MCF 10A (cell line): ENCODE results near the gene HERC2. TPM values are rescaled to one million over a fixed set of nuclear protein-coding genes. Genes with fewer than 3 reads are reported as not detected.
"Not testable (repeated sequence)": the region's sequence is repeated elsewhere in the genome, so short reads cannot be mapped to it uniquely, and the experiment has no call there.

Experiments
- BruUV-seq: library from RNA; stranded (reverse); fragments of 400-500 nt; replicated peaks from 2 replicates; lab custom pipeline; 2021; lab: Mats Ljungman, UMichigan
- CTCF ChIA-PET: fragments of 300-600 bp; sonication (Branson Sonifier 250); formaldehyde crosslinking; extraction: SDS; loops from one replicate; lab custom pipeline; 2021; ENCODE audit warnings: antibody characterized with exemption, inconsistent platforms; lab: Yijun Ruan, JAX
- POLR2A ChIA-PET: fragments of 300-600, 350-650 bp; sonication (Branson Sonifier 250); formaldehyde crosslinking; extraction: SDS; loops from one replicate; lab custom pipeline; 2020; ENCODE audit warnings: antibody characterized with exemption, inconsistent platforms; lab: Yijun Ruan, JAX
- DNase-seq: peaks from one replicate; pipeline ENCODE4 v3.0.0-alpha.2; 2018; ENCODE audit not compliant: unreplicated experiment
- H3K27ac Mint-ChIP-seq: one replicate; pipeline ENCODE4 v1.8.0; 2022; ENCODE audit warnings: mild to moderate bottlenecking, low read depth, mixed read lengths; ENCODE audit not compliant: unreplicated experiment
- H3K27me3 Mint-ChIP-seq: one replicate; pipeline ENCODE4 v1.8.0; 2022; ENCODE audit warnings: mixed read lengths; ENCODE audit not compliant: insufficient read depth, unreplicated experiment
- H3K36me3 Mint-ChIP-seq: one replicate; pipeline ENCODE4 v1.8.0; 2022; ENCODE audit warnings: mild to moderate bottlenecking, moderate library complexity, mixed read lengths; ENCODE audit not compliant: insufficient read depth, unreplicated experiment
- H3K4me1 Mint-ChIP-seq: one replicate; pipeline ENCODE4 v1.8.0; 2022; ENCODE audit warnings: mixed read lengths; ENCODE audit not compliant: insufficient read depth, unreplicated experiment
- H3K4me3 Mint-ChIP-seq: one replicate; pipeline ENCODE4 v1.8.0; 2022; ENCODE audit warnings: mild to moderate bottlenecking, moderate library complexity, mixed read lengths; ENCODE audit not compliant: unreplicated experiment
- H3K9me3 Mint-ChIP-seq: one replicate; pipeline ENCODE4 v1.8.0; 2022; ENCODE audit warnings: mixed read lengths; ENCODE audit not compliant: unreplicated experiment
- intact Hi-C: fragments of 100-400 bp; cut with micrococcal nuclease; formaldehyde crosslinking; loops from 2 replicates; pipeline ENCODE4 v1.14.1; 2022
- total RNA-seq: library from RNA; stranded (reverse); gene quantifications from 2 replicates; pipeline ENCODE4 v1.2.3, GENCODE V29; 2022
- TF ChIP-seq, protein P1 (sequence below): fragments of 200-600 bp; IDR thresholded peaks from one replicate; pipeline ENCODE4 v1.8.0; 2022; ENCODE audit warnings: antibody characterized with exemption, mild to moderate bottlenecking; ENCODE audit not compliant: unreplicated experiment

HERC2 gene
- total RNA-seq, 1 experiment from 2014 or later, result 65.2 TPM

DNA sequence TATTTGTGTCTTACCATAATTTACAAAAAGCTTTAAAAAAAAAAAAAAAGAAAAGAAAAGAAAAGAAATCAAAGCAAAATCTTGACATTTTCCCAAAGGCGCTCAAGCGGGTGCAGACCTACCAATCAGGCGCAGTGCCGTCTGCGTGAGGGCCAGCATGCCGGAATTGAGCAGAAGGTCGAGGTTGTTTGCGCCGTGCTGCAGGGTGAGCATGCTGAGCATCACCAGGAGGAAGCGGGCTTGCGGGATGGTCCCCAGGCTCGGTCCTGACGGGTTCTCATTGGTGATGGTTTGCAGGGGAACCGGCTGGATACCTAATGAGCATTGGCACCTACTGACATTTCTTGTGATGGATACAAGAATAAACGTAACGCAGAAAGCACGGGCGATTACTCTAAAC lies 93.9 kb downstream of the HERC2 start:
- no peaks in the 10 kb centered on the region for H3K27me3 Mint-ChIP-seq
- no peaks in the 10 kb centered on the region for H3K4me1 Mint-ChIP-seq
- CTCF ChIA-PET, result interaction anchor here (0.6 kb wide), 2 partner anchors 43 to 70 kb away, joined by 3 to 5 read pairs; no protein-coding TSS in a partner anchor
- H3K4me3 Mint-ChIP-seq, result no peak overlapping the region
- DNase-seq, result no peak
- peaks cover 49% of the 10 kb centered on the region for H3K36me3 Mint-ChIP-seq
- no peaks in the 10 kb centered on the region for H3K9me3 Mint-ChIP-seq
- POLR2A ChIA-PET, result no interaction called here
- no peak overlapping the region for H3K27ac Mint-ChIP-seq
- TF ChIP-seq, protein P1, sequence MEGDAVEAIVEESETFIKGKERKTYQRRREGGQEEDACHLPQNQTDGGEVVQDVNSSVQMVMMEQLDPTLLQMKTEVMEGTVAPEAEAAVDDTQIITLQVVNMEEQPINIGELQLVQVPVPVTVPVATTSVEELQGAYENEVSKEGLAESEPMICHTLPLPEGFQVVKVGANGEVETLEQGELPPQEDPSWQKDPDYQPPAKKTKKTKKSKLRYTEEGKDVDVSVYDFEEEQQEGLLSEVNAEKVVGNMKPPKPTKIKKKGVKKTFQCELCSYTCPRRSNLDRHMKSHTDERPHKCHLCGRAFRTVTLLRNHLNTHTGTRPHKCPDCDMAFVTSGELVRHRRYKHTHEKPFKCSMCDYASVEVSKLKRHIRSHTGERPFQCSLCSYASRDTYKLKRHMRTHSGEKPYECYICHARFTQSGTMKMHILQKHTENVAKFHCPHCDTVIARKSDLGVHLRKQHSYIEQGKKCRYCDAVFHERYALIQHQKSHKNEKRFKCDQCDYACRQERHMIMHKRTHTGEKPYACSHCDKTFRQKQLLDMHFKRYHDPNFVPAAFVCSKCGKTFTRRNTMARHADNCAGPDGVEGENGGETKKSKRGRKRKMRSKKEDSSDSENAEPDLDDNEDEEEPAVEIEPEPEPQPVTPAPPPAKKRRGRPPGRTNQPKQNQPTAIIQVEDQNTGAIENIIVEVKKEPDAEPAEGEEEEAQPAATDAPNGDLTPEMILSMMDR, result no peak
- intact Hi-C loops, result no loop called here
- BruUV-seq, result no TSS peak

DNA sequence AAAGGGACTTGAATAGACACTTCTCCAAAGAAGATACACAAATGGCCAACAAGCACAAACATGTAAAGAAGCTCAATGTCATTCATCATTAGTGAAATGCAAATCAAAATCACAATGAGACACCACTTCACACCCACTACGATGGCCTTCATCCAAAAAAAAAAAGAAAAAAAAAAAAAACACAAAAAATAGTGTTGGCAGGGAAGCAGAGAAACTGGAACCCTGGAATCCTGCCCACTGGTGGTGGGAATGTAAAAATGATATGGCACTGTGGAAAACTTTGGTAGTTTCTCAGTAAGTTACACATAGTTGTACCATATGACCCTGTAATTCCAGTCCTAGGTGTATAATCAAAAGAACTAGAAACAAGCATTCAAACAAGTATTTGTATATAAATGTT lies 94.7 kb downstream of the HERC2 start:
- peaks cover 43% of the 10 kb centered on the region for H3K36me3 Mint-ChIP-seq
- H3K27ac Mint-ChIP-seq, H3K27me3 Mint-ChIP-seq, H3K4me1 Mint-ChIP-seq, H3K9me3 Mint-ChIP-seq, intact Hi-C loops, POLR2A ChIA-PET, H3K4me3 Mint-ChIP-seq, BruUV-seq: not testable (repeated sequence)
- TF ChIP-seq, protein P1, result peak; percentile 36
- CTCF ChIA-PET, result interaction anchor here (0.6 kb wide), 2 partner anchors 44 to 70 kb away, joined by 3 to 5 read pairs; no protein-coding TSS in a partner anchor
- peak; percentile 39 for DNase-seq

DNA sequence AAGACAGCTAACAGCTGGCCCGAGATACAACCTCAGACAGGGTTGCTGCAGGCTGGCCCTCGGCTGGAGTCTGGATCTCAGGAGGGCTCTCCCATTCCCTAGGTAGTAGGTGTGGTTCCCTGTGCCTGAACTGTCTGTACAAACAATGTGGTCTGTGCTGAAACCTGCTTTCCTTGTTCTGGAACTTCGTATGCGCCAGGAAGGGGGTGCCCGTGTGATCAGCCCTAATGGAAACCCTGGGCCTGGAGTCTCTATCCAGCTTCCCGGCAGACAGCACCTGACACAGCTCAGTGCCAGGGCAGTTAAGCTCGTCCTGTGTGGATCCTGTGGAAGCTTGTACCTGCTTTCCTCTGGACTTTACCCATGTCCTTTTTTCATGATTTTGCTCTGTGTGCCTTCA lies 99.4 kb downstream of the HERC2 start:
- POLR2A ChIA-PET, BruUV-seq, intact Hi-C loops, H3K27ac Mint-ChIP-seq, DNase-seq, CTCF ChIA-PET, H3K9me3 Mint-ChIP-seq, H3K4me1 Mint-ChIP-seq, H3K4me3 Mint-ChIP-seq, H3K27me3 Mint-ChIP-seq: not testable (repeated sequence)
- peaks cover 43% of the 10 kb centered on the region for H3K36me3 Mint-ChIP-seq

DNA sequence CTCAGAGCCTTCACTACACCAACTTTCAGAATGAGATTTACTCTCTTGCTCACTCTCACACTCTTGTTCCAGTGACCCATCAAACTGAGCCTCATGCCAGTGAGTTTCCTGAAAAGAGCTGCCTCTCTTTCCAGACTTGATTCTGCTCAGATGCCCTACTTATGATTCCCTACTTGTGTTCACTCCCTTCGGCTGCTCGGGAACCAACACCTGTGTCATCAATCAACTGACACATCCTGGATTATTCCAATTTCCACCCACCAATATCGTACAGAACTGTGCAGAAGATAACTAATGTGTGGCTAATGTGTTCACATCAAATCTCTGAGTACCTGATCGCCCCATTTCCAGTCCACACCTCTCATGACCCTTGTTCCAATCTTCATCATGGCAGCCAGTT lies 100.3 kb downstream of the HERC2 start:
- CTCF ChIA-PET, result interaction anchor here (0.6 kb wide), 1 partner anchor 15 kb away, joined by 4 read pairs; no protein-coding TSS in a partner anchor
- H3K27ac Mint-ChIP-seq, intact Hi-C loops, H3K9me3 Mint-ChIP-seq, H3K4me1 Mint-ChIP-seq, H3K27me3 Mint-ChIP-seq, BruUV-seq, POLR2A ChIA-PET, H3K4me3 Mint-ChIP-seq, DNase-seq: not testable (repeated sequence)
- H3K36me3 Mint-ChIP-seq, result peaks cover 34% of the 10 kb centered on the region

DNA sequence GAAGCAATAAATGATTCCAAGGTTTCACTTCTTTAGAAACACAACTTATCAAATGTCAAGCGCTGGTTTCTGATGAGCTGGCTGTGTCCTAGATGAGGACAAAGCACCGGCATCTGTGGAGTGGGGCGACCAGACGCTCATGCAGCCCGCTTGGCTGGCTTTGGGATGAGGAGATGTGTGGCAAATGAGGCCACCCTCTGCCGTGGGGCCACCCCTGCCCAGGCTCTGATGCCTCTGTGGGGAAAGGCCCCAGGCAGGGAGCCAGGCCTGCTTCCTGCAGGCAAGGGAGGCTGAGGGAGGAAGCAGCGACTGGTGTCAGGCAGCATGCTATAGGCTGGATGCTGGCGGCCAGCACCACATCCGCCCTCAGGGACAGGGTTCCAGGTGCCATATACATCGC lies 102.9 kb downstream of the HERC2 start:
- H3K27me3 Mint-ChIP-seq, result no peaks in the 10 kb centered on the region
- no peaks in the 10 kb centered on the region for H3K9me3 Mint-ChIP-seq
- no peak overlapping the region for H3K27ac Mint-ChIP-seq

DNA sequence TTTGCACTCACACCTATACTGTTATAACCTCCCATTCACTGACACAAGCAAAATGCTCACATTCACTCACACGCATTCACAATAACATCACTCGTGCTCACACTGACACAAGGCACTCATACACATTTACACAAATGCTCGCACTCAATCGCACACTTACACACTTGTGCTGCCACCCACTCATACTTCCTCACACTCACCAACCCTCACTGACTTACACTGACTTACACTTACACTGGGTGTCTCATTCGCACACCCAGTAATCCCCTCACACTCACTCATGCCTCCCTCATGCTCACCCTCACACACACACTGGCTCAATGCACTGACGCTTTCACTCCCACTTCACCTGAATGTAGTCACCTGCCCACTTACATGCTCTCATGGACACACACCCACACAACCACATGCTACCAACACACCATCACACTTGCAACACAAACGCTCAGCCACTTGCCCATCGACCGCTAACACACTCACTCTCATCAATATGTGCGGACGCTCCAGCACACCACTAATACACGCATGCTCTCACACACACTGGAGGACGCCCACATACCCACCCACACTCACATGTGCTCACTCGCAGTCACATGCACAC lies 104.9 kb downstream of the HERC2 start:
- H3K27me3 Mint-ChIP-seq, intact Hi-C loops, DNase-seq, H3K4me3 Mint-ChIP-seq, POLR2A ChIA-PET, CTCF ChIA-PET, BruUV-seq, H3K4me1 Mint-ChIP-seq, H3K9me3 Mint-ChIP-seq, H3K27ac Mint-ChIP-seq: not testable (repeated sequence)
- H3K36me3 Mint-ChIP-seq, result peaks cover 42% of the 10 kb centered on the region

More for the DNA sequence above, 102.9 kb downstream of the HERC2 start:
- intact Hi-C loops, result no loop called here
- ChIA-PET CTCF (no interaction called here), POLR2A (no interaction called here)
- TF ChIP-seq, protein P1, result no peak
- Mint-ChIP-seq H3K4me1 (no peaks in the 10 kb centered on the region), H3K36me3 (peaks cover 41% of the 10 kb centered on the region), H3K4me3 (no peak overlapping the region)
- no peak for DNase-seq
- BruUV-seq, result no TSS peak

DNA sequence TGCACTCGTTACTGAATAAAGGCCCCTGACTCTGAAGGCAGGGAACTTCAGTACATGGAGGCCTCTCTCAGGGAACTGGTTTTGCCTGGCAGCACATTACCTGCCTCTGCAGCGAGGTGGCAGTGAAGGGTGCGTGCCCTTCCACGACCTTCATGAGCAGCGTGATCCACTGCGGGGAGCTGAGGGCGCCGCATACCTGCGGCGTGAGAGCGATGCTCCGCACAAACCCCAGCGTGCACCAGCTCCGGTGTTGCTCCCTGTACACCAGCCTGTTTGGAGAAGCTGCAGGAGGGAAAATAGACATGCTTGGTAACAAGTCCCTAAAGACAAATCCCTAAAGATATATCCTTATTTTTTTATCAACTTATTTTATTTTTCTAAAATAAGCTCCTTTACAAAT lies 106.5 kb downstream of the HERC2 start:
- POLR2A ChIA-PET, H3K27me3 Mint-ChIP-seq, H3K4me1 Mint-ChIP-seq, H3K4me3 Mint-ChIP-seq, intact Hi-C loops, BruUV-seq, H3K9me3 Mint-ChIP-seq, DNase-seq, H3K27ac Mint-ChIP-seq: not testable (repeated sequence)
- CTCF ChIA-PET, result interaction anchor here (0.5 to 0.7 kb wide), 3 partner anchors 23 to 948 kb away, joined by 3 to 4 read pairs (median 4); no protein-coding TSS in a partner anchor
- peaks cover 49% of the 10 kb centered on the region for H3K36me3 Mint-ChIP-seq
